ENCODE data around the gene RNLS.

DNA sequence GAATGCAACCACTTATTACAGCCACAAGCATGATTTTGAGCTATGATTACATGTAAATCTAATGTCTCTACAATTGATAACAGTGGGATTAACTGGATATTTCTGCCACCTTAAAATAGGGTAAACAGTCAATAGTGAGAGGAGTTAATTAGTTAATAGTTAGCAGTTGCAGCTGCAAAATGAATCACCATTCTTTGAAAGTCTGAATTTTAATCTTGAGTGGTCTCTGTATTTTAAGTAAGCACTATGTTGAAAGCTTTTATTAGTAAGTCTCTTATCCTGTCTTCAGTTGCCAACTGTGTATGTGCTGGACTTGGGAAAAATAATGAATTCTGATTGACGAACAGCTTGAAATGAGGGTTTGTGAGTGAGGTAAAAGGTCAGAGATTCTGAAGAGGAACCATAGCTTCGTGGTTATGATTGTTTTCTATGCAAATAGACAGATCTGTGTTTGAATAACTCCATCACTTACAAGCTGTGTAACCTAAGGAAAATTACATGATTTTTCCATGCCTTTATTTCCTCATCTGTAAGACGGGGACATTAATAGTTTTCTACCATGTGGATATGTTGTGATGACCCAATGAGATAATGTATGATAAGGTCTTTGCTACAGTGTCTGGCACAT, 75.2 kb downstream of the RNLS start:
- TF ChIP-seq ZNF571 (tag by site-specific recombination; IDR thresholded peaks at IDR 0.05) (no peak), ZNF114 (tag by site-specific recombination; IDR thresholded peaks at IDR 0.05) (no peak), ZNF747 (tag by site-specific recombination; IDR thresholded peaks at IDR 0.05) (no peak), ZNF10 (tag by site-specific recombination; IDR thresholded peaks at IDR 0.05) (peak; percentile 35; the same call in 1 of the 2 replicates), ZNF133 (tag by site-specific recombination; IDR thresholded peaks at IDR 0.05) (no peak), ZNF560 (tag by site-specific recombination; IDR thresholded peaks at IDR 0.05; ENCODE audit: borderline replicate concordance) (no peak), ZNF184 (tag by site-specific recombination; IDR thresholded peaks at IDR 0.05) (no peak), ZBTB21 (tag by site-specific recombination; IDR thresholded peaks at IDR 0.05) (no peak), ZNF785 (tag by site-specific recombination; IDR thresholded peaks at IDR 0.05) (no peak), ZNF529 (tag by site-specific recombination; IDR thresholded peaks at IDR 0.05; ENCODE audit: insufficient replicate concordance) (no peak)
- TF ChIP-seq, protein P1, sequence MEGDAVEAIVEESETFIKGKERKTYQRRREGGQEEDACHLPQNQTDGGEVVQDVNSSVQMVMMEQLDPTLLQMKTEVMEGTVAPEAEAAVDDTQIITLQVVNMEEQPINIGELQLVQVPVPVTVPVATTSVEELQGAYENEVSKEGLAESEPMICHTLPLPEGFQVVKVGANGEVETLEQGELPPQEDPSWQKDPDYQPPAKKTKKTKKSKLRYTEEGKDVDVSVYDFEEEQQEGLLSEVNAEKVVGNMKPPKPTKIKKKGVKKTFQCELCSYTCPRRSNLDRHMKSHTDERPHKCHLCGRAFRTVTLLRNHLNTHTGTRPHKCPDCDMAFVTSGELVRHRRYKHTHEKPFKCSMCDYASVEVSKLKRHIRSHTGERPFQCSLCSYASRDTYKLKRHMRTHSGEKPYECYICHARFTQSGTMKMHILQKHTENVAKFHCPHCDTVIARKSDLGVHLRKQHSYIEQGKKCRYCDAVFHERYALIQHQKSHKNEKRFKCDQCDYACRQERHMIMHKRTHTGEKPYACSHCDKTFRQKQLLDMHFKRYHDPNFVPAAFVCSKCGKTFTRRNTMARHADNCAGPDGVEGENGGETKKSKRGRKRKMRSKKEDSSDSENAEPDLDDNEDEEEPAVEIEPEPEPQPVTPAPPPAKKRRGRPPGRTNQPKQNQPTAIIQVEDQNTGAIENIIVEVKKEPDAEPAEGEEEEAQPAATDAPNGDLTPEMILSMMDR (tag by site-specific recombination; IDR thresholded peaks at IDR 0.05), result no peak
- TF ChIP-seq, protein P2, sequence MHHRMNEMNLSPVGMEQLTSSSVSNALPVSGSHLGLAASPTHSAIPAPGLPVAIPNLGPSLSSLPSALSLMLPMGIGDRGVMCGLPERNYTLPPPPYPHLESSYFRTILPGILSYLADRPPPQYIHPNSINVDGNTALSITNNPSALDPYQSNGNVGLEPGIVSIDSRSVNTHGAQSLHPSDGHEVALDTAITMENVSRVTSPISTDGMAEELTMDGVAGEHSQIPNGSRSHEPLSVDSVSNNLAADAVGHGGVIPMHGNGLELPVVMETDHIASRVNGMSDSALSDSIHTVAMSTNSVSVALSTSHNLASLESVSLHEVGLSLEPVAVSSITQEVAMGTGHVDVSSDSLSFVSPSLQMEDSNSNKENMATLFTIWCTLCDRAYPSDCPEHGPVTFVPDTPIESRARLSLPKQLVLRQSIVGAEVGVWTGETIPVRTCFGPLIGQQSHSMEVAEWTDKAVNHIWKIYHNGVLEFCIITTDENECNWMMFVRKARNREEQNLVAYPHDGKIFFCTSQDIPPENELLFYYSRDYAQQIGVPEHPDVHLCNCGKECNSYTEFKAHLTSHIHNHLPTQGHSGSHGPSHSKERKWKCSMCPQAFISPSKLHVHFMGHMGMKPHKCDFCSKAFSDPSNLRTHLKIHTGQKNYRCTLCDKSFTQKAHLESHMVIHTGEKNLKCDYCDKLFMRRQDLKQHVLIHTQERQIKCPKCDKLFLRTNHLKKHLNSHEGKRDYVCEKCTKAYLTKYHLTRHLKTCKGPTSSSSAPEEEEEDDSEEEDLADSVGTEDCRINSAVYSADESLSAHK (tag by site-specific recombination; IDR thresholded peaks at IDR 0.05), result no peak
- TF ChIP-seq, protein P3, sequence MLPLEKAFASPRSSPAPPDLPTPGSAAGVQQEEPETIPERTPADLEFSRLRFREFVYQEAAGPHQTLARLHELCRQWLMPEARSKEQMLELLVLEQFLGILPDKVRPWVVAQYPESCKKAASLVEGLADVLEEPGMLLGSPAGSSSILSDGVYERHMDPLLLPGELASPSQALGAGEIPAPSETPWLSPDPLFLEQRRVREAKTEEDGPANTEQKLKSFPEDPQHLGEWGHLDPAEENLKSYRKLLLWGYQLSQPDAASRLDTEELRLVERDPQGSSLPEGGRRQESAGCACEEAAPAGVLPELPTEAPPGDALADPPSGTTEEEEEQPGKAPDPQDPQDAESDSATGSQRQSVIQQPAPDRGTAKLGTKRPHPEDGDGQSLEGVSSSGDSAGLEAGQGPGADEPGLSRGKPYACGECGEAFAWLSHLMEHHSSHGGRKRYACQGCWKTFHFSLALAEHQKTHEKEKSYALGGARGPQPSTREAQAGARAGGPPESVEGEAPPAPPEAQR (tag by site-specific recombination; IDR thresholded peaks at IDR 0.05), result no peak
- TF ChIP-seq, protein P4, sequence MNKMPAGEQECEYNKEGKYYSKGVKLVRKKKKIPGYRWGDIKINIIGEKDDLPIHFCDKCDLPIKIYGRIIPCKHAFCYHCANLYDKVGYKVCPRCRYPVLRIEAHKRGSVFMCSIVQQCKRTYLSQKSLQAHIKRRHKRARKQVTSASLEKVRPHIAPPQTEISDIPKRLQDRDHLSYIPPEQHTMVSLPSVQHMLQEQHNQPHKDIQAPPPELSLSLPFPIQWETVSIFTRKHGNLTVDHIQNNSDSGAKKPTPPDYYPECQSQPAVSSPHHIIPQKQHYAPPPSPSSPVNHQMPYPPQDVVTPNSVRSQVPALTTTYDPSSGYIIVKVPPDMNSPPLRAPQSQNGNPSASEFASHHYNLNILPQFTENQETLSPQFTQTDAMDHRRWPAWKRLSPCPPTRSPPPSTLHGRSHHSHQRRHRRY (tag by site-specific recombination; IDR thresholded peaks at IDR 0.05), result no peak
